AG04450 (cell line): ENCODE data around the gene DNAH6. TPM values are rescaled to one million over a fixed set of nuclear protein-coding genes. Genes with fewer than 3 reads are reported as not detected.

ENCODE experiments used
- CTCF ChIA-PET: fragments of 300-600, 350-600 bp; formaldehyde crosslinking; extraction: SDS; loops from one replicate; lab custom pipeline; 2022; ENCODE audit warnings: antibody characterized with exemption, inconsistent platforms; lab: Charles Lee
- POLR2A ChIA-PET: fragments of 350-600 bp; formaldehyde crosslinking; extraction: SDS; loops from one replicate; lab custom pipeline; 2021; ENCODE audit warnings: antibody characterized with exemption, inconsistent platforms; lab: Yijun Ruan, JAX
- DNase-seq: peaks from one replicate; pipeline ENCODE4 v3.0.0-alpha.2; 2011; ENCODE audit warnings: low read depth, low spot score
- H3K27ac ChIP-seq: one replicate; pipeline ENCODE4 v1.5.1; 2012; ENCODE audit warnings: low read depth, low read length, control low read depth
- H3K27me3 ChIP-seq: one replicate; pipeline ENCODE4 v1.6.0; 2012; ENCODE audit warnings: low read length; ENCODE audit not compliant: control insufficient read depth, insufficient read depth
- H3K4me3 ChIP-seq: 2 replicates; pipeline ENCODE4 v1.5.1; 2011; ENCODE audit warnings: mild to moderate bottlenecking, low read depth, low read length, control low read depth
- H3K9me3 ChIP-seq: 2 replicates; pipeline ENCODE4 v1.5.1; 2012; ENCODE audit warnings: low read length; ENCODE audit not compliant: control insufficient read depth, insufficient read depth
- polyA plus RNA-seq: library from polyadenylated mRNA; depleted of rRNA; stranded (reverse); fragments of >200 nt; gene quantifications from 2 replicates; pipeline ENCODE4 v1.2.3, GENCODE V29; 2011
- TF ChIP-seq, protein P1 (sequence below): IDR thresholded peaks from 2 replicates; pipeline ENCODE4 v1.5.1; 2011; ENCODE audit warnings: low read depth, low read length, control low read depth, inconsistent platforms

The DNAH6 gene
- polyA plus RNA-seq, 1 experiment = 0.02 TPM

GRCh38 chr2:84782717-84783442 is 266.6 kb downstream of the DNAH6 start:
- POLR2A ChIA-PET = no interaction called here
- TF ChIP-seq, protein P1, sequence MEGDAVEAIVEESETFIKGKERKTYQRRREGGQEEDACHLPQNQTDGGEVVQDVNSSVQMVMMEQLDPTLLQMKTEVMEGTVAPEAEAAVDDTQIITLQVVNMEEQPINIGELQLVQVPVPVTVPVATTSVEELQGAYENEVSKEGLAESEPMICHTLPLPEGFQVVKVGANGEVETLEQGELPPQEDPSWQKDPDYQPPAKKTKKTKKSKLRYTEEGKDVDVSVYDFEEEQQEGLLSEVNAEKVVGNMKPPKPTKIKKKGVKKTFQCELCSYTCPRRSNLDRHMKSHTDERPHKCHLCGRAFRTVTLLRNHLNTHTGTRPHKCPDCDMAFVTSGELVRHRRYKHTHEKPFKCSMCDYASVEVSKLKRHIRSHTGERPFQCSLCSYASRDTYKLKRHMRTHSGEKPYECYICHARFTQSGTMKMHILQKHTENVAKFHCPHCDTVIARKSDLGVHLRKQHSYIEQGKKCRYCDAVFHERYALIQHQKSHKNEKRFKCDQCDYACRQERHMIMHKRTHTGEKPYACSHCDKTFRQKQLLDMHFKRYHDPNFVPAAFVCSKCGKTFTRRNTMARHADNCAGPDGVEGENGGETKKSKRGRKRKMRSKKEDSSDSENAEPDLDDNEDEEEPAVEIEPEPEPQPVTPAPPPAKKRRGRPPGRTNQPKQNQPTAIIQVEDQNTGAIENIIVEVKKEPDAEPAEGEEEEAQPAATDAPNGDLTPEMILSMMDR = no peak
- CTCF ChIA-PET = interaction anchor here (0.7 kb wide), 1 partner anchor 300 kb away, joined by 4 read pairs; no protein-coding TSS in a partner anchor
- Histone ChIP-seq H3K27me3 (no peaks in the 10 kb centered on the region), H3K27ac (no peak overlapping the region), H3K4me3 (no peak overlapping the region), H3K9me3 (no peaks in the 10 kb centered on the region)
- DNase-seq = no peak

DNA sequence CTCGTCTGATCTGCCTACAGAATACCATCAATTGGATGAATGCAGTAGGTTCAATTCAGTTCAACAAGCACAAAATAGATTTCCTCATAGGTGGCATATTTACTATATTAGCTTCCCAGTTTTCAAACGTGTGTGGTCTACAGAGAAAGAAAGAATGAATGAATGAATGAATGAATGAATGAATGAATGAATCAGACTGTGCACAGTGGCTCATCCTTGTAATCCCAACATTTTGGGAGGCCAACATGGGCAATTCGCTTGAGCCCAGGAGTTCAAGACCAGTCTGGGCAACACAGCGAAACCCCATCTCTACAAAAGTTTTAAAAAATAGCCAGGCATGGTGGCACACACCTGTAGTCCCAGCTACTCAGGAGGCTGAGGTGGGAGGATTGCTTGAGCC is 269.7 kb downstream of the DNAH6 start:
- Histone ChIP-seq H3K4me3 (no peak overlapping the region), H3K9me3 (no peaks in the 10 kb centered on the region), H3K27me3 (no peaks in the 10 kb centered on the region), H3K27ac (no peak overlapping the region)
- no peak for DNase-seq
- POLR2A ChIA-PET = interaction anchor here (0.6 kb wide), 1 partner anchor 135 kb away, joined by 7 read pairs; no protein-coding TSS in a partner anchor
- CTCF ChIA-PET = no interaction called here
- TF ChIP-seq, protein P1 = no peak

DNA sequence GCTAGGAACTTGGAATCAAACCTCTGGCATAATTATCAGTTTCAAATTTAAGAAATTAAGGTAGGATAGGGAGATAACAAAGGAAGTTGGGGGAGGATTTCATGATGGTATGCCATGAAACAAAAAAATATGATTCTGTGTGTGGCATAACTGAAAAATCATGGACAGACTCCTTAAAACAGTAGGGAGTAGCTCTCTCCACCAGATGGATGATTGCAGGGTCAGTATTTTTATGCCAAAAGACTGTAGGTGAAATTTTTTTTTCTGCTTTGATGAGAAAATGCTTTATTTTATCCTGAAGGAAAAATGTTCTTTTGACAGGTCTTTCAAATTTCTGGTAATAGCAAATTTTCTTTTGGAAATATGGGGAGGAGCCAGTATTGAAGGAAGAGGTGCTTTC is 270.3 kb downstream of the DNAH6 start:
- no peak for DNase-seq
- ChIA-PET POLR2A (interaction anchor here (0.6 kb wide), 1 partner anchor 135 kb away, joined by 7 read pairs; no protein-coding TSS in a partner anchor), CTCF (no interaction called here)
- Histone ChIP-seq H3K9me3 (no peaks in the 10 kb centered on the region), H3K4me3 (no peak overlapping the region), H3K27me3 (no peaks in the 10 kb centered on the region), H3K27ac (no peak overlapping the region)
- TF ChIP-seq, protein P1 = no peak

GRCh38 chr2:84788027-84788426 is 271.7 kb downstream of the DNAH6 start:
- H3K9me3 ChIP-seq = no peaks in the 10 kb centered on the region
- H3K4me3 ChIP-seq = no peak overlapping the region
- H3K27ac ChIP-seq = no peak overlapping the region
- CTCF ChIA-PET = no interaction called here
- H3K27me3 ChIP-seq = no peaks in the 10 kb centered on the region
- POLR2A ChIA-PET = no interaction called here
- TF ChIP-seq, protein P1 = no peak
- DNase-seq = no peak

DNA sequence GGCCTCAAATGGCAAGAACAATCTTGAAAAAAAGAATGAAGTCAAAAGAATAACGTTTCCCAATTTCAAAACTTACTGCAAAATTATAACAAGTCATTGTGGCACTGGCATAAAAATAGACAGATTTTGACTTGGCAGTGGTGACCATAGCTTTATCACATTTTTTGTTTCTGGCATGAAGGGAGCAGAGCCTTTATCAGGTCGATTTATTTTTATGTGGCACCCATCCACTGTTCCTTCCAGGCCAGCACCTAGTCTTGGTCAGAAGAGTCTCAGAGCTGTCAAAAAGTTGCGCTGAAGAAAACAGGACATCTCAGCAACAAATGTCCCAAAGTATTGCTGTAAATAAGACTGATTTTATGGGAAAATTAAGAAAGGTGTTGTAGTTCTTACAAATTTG is 272.2 kb downstream of the DNAH6 start:
- Histone ChIP-seq H3K27ac (no peak overlapping the region), H3K9me3 (no peaks in the 10 kb centered on the region), H3K4me3 (no peak overlapping the region), H3K27me3 (no peaks in the 10 kb centered on the region)
- POLR2A ChIA-PET = no interaction called here
- CTCF ChIA-PET = no interaction called here
- TF ChIP-seq, protein P1 = no peak
- no peak for DNase-seq
